Measurements from ENCODE around the gene HOXB1. TPM values are rescaled to one million over a fixed set of nuclear protein-coding genes. Genes with fewer than 3 reads are reported as not detected.
A peak's percentile ranks its signal among the peaks of the same experiment; 100 is the strongest.

The HOXB1 gene
- total RNA-seq, 1 experiment from 2014 or later = not detected

DNA sequence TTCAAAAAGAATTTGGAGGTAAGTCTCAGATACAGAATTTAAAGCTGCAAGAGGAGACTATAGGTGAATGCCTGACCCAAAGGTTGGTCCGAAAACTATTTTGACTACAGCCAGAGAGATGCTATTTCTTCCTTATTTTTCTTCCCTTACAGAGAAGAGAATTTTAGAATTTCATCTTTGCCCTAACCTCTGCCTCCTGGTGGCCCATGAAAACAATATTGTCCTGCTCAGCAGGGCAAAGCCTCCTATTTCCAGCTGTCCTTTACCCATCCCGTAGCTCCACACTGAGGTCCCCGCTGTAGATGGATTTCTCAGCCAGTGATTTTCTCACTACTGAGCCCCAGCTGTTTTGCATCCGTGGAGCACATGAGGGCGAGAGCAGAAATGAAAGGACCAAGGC is 24.6 kb downstream of the HOXB1 start:
- H3K36me3 Mint-ChIP-seq (ENCODE audit: insufficient read depth, unreplicated experiment) = no peaks in the 10 kb centered on the region
- TF ChIP-seq, protein P1, sequence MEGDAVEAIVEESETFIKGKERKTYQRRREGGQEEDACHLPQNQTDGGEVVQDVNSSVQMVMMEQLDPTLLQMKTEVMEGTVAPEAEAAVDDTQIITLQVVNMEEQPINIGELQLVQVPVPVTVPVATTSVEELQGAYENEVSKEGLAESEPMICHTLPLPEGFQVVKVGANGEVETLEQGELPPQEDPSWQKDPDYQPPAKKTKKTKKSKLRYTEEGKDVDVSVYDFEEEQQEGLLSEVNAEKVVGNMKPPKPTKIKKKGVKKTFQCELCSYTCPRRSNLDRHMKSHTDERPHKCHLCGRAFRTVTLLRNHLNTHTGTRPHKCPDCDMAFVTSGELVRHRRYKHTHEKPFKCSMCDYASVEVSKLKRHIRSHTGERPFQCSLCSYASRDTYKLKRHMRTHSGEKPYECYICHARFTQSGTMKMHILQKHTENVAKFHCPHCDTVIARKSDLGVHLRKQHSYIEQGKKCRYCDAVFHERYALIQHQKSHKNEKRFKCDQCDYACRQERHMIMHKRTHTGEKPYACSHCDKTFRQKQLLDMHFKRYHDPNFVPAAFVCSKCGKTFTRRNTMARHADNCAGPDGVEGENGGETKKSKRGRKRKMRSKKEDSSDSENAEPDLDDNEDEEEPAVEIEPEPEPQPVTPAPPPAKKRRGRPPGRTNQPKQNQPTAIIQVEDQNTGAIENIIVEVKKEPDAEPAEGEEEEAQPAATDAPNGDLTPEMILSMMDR (IDR thresholded peaks at IDR 0.05; ENCODE audit: insufficient read depth in 1 of 2, low read depth in 1 of 2, low read length in 1 of 2, severe bottlenecking in 1 of 2, unreplicated experiment in 1 of 2) = peak; percentile 11 to 29
- no peak overlapping the region for H3K4me3 Mint-ChIP-seq (ENCODE audit: unreplicated experiment)
- peaks cover 20% of the 10 kb centered on the region for H3K27me3 Mint-ChIP-seq (ENCODE audit: insufficient read depth, unreplicated experiment)
- DNase-seq = no peak
- POLR2A ChIA-PET = interaction anchor here (1.0 kb wide), 1 partner anchor 46 kb away, joined by 3 read pairs; no protein-coding TSS in a partner anchor
- intact Hi-C loops (cut with micrococcal nuclease; ENCODE audit: unreplicated experiment) = no loop called here
- peaks cover 14% of the 10 kb centered on the region for H3K4me1 Mint-ChIP-seq (ENCODE audit: low read depth, unreplicated experiment)
- Histone ChIP-seq H3K4me3 (ENCODE audit: low read depth, low read length) (no peak overlapping the region), H3K9me3 (peaks cover 2% of the 10 kb centered on the region; the same call in 1 of the 2 replicates), H3K36me3 (ENCODE audit: control insufficient read depth, insufficient read depth, low read length) (no peaks in the 10 kb centered on the region), H3K27me3 (replicated peaks; ENCODE audit: control insufficient read depth, insufficient read depth, low read length) (no peaks in the 10 kb centered on the region), H3K4me1 (peaks cover 3% of the 10 kb centered on the region; the same call in 1 of the 2 replicates)
- CTCF ChIA-PET = interaction anchor here (0.8 to 1.5 kb wide), 2 partner anchors 10 to 11 kb away, joined by 3 read pairs; no protein-coding TSS in a partner anchor
- H3K27ac Mint-ChIP-seq (ENCODE audit: unreplicated experiment) = no peak overlapping the region
- H3K9me3 Mint-ChIP-seq (ENCODE audit: unreplicated experiment) = no peaks in the 10 kb centered on the region
- no TSS peak for BruUV-seq (replicated peaks)

DNA sequence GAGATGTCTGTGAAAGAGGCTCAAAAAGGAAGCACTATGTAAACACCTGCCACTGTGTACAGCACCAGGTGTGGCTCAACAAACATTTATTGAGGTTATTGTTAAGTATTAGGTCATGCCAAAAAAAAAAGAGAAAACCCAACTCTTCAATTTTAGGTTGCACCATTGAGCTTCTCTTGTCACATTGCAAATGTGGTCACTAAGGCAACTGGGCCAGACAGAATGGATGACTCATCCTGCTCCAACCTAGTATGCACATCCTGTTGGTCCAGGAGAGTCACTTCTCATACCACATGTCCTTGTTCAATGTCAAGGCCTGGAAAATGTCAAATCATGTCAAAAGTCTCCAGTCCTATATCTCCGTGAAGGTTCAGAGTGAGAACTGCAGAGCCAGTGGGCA is 25.0 kb downstream of the HOXB1 start:
- peaks cover 18% of the 10 kb centered on the region for H3K27me3 Mint-ChIP-seq (ENCODE audit: insufficient read depth, unreplicated experiment)
- Histone ChIP-seq H3K9me3 (peaks cover 2% of the 10 kb centered on the region; the same call in 1 of the 2 replicates), H3K4me1 (peaks cover 8% of the 10 kb centered on the region), H3K36me3 (ENCODE audit: control insufficient read depth, insufficient read depth, low read length) (no peaks in the 10 kb centered on the region), H3K4me3 (ENCODE audit: low read depth, low read length) (no peak overlapping the region), H3K27me3 (replicated peaks; ENCODE audit: control insufficient read depth, insufficient read depth, low read length) (no peaks in the 10 kb centered on the region)
- TF ChIP-seq, protein P1 (IDR thresholded peaks at IDR 0.05; ENCODE audit: insufficient read depth in 1 of 2, low read depth in 1 of 2, low read length in 1 of 2, severe bottlenecking in 1 of 2, unreplicated experiment in 1 of 2) = no peak
- BruUV-seq (replicated peaks) = no TSS peak
- no peaks in the 10 kb centered on the region for H3K9me3 Mint-ChIP-seq (ENCODE audit: unreplicated experiment)
- POLR2A ChIA-PET = interaction anchor here (1.0 kb wide), 1 partner anchor 46 kb away, joined by 3 read pairs; no protein-coding TSS in a partner anchor
- H3K4me1 Mint-ChIP-seq (ENCODE audit: low read depth, unreplicated experiment) = peaks cover 19% of the 10 kb centered on the region
- intact Hi-C loops (cut with micrococcal nuclease; ENCODE audit: unreplicated experiment) = no loop called here
- CTCF ChIA-PET = interaction anchor here (0.6 to 1.6 kb wide), 5 partner anchors 10 to 372 kb away, joined by 3 to 7 read pairs (median 4); no protein-coding TSS in a partner anchor
- H3K4me3 Mint-ChIP-seq (ENCODE audit: unreplicated experiment) = no peak overlapping the region
- peak in 1 of 2 experiments; percentile 53 for DNase-seq
- H3K27ac Mint-ChIP-seq (ENCODE audit: unreplicated experiment) = no peak overlapping the region
- no peaks in the 10 kb centered on the region for H3K36me3 Mint-ChIP-seq (ENCODE audit: insufficient read depth, unreplicated experiment)

DNA sequence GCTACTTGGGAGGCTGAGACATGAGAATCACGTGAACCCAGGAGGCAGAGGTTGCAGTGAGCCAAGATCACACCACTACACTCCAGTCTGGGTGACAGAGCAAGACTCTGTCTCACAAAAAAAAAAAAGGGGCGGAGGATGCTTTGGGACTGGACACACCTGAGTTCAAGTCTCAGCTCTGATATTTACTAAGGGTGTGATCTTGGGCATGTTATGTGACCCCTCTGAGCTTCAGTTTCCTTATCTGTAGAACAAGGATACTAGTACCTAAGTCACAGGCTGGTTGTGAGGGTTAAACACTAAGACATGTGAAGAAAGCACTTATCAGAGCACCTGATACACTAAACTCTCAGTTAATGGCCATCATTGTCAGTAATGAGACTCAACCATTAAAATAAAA is 25.9 kb downstream of the HOXB1 start:
- Mint-ChIP-seq H3K27me3 (ENCODE audit: insufficient read depth, unreplicated experiment) (peaks cover 12% of the 10 kb centered on the region), H3K9me3 (ENCODE audit: unreplicated experiment) (no peaks in the 10 kb centered on the region), H3K4me1 (ENCODE audit: low read depth, unreplicated experiment) (peaks cover 27% of the 10 kb centered on the region), H3K4me3 (ENCODE audit: unreplicated experiment) (no peak overlapping the region), H3K36me3 (ENCODE audit: insufficient read depth, unreplicated experiment) (no peaks in the 10 kb centered on the region), H3K27ac (ENCODE audit: unreplicated experiment) (no peak overlapping the region)
- intact Hi-C loops (cut with micrococcal nuclease; ENCODE audit: unreplicated experiment) = no loop called here
- ChIA-PET POLR2A (no interaction called here), CTCF (interaction anchor here (0.5 to 1.6 kb wide), 3 partner anchors 39 to 991 kb away, joined by 4 to 7 read pairs (median 5); no protein-coding TSS in a partner anchor)
- H3K36me3 ChIP-seq (ENCODE audit: control insufficient read depth, insufficient read depth, low read length) = no peaks in the 10 kb centered on the region
- BruUV-seq (replicated peaks) = no TSS peak
- H3K4me3 ChIP-seq (ENCODE audit: low read depth, low read length) = no peak overlapping the region
- TF ChIP-seq, protein P1 (IDR thresholded peaks at IDR 0.05; ENCODE audit: insufficient read depth in 1 of 2, low read depth in 1 of 2, low read length in 1 of 2, severe bottlenecking in 1 of 2, unreplicated experiment in 1 of 2) = no peak
- H3K27me3 ChIP-seq (replicated peaks; ENCODE audit: control insufficient read depth, insufficient read depth, low read length) = no peaks in the 10 kb centered on the region
- H3K4me1 ChIP-seq = peaks cover 16% of the 10 kb centered on the region
- DNase-seq = no peak
- H3K9me3 ChIP-seq = no peaks in the 10 kb centered on the region

Measured in Caco-2 (cell line).